H1 (cell line): ENCODE measurements around the gene TRIM40. TPM values are rescaled to one million over a fixed set of nuclear protein-coding genes. Genes with fewer than 3 reads are reported as not detected.

ENCODE experiments used
- CBX5 ChIP-seq: fragments of 300-800, 300-1000 bp; sonication (generic); IDR thresholded peaks from 2 replicates; pipeline ENCODE4 v1.7.1; 2016; ENCODE audit warnings: antibody characterized with exemption, low read length, low read depth
- JUND ChIP-seq: IDR thresholded peaks from 2 replicates; pipeline ENCODE4 v1.6.1; 2011; ENCODE audit warnings: mild to moderate bottlenecking, improper control_type of control experiment, low read length
- KDM1A ChIP-seq: fragments of 200-600, 300-600 bp; sonication (generic); IDR thresholded peaks from 2 replicates; pipeline ENCODE4 v1.7.1; 2016; ENCODE audit warnings: mild to moderate bottlenecking, low read length, borderline replicate concordance
- polyA plus RNA-seq, 7 experiments: library from polyadenylated mRNA; depleted of rRNA in 3 of 7; stranded (reverse) in 5 of 7; unstranded in 2 of 7; fragments of >200 nt in 5 of 7; fragments of 200-250 nt in 2 of 7; gene quantifications; 1 replicate in 5 of 7; 2 replicates in 1 of 7; 4 replicates in 1 of 7; pipeline versions ENCODE4 v1.2.1 to v1.2.3, GENCODE V29; 2011 to 2013; ENCODE audit warnings: missing spikeins in 2 of 7, mixed read lengths in 2 of 7
- total RNA-seq: library from RNA; stranded (reverse); fragmentation: NEBNext Ultra II Directional; extraction: Animal tissue kit (Norgen Biotek cat#: 25700); gene quantifications from 2 replicates; pipeline ENCODE4 v1.2.1, GENCODE V29; 2021
- TF ChIP-seq, protein P1 (sequence below): IDR thresholded peaks from 2 replicates; pipeline ENCODE4 v1.6.1; 2012; ENCODE audit warnings: inconsistent platforms

TRIM40 gene
- total and polyA plus RNA-seq, 2 of the 8 experiments (the other 6 are each of a cell fraction or from before 2014, with no cell fraction given): not detected

- TF ChIP-seq CBX5 (no peak), KDM1A (no peak), JUND (no peak)
- TF ChIP-seq, protein P1, sequence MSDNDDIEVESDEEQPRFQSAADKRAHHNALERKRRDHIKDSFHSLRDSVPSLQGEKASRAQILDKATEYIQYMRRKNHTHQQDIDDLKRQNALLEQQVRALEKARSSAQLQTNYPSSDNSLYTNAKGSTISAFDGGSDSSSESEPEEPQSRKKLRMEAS: no peak
- TF ChIP-seq, all 59 proteins: peak for 0
Observed at GRCh38 chr6:30097902-30098768, 37.8 kb upstream of the TRIM40 start (continued).
